Left ventricle myocardium inferior (tissue), 1 donor: ENCODE results near the gene PRDM7. TPM values are rescaled to one million over a fixed set of nuclear protein-coding genes. Genes with fewer than 3 reads are reported as not detected.
"Not testable (repeated sequence)": the region's sequence is repeated elsewhere in the genome, so short reads cannot be mapped to it uniquely, and the experiment has no call there.

Experiments
- DNase-seq: peaks from one replicate; pipeline ENCODE4 v3.0.0-alpha.2; 2020
- H3K27ac ChIP-seq: fragments of 200-600 bp; replicated peaks from 2 replicates; pipeline ENCODE4 v1.8.0; 2021
- H3K27me3 ChIP-seq: fragments of 200-600 bp; 2 replicates; pipeline ENCODE4 v1.8.0; 2021; ENCODE audit warnings: low read depth
- H3K36me3 ChIP-seq: fragments of 200-600 bp; 2 replicates; pipeline ENCODE4 v1.8.0; 2021
- H3K4me1 ChIP-seq: fragments of 200-600 bp; 2 replicates; pipeline ENCODE4 v1.8.0; 2021
- H3K4me3 ChIP-seq: fragments of 200-600 bp; 2 replicates; pipeline ENCODE4 v1.8.0; 2021; ENCODE audit warnings: mild to moderate bottlenecking, moderate library complexity
- H3K9me3 ChIP-seq: fragments of 200-600 bp; replicated peaks from 2 replicates; pipeline ENCODE4 v1.8.0; 2021
- CTCF ChIP-seq: fragments of 200-600 bp; IDR thresholded peaks from 2 replicates; pipeline ENCODE4 v1.8.0; 2021; ENCODE audit warnings: antibody characterized with exemption, mild to moderate bottlenecking, borderline replicate concordance
- intact Hi-C: fragments of 100-400 bp; cut with micrococcal nuclease; formaldehyde crosslinking; loops from one replicate; pipeline ENCODE4 v1.11.0; 2022
- total RNA-seq: library from RNA; stranded (reverse); fragmentation: NEBNext Ultra II Directional; extraction: Animal tissue kit (Norgen Biotek cat#: 25700); gene quantifications from one replicate; pipeline ENCODE4 v1.2.1, GENCODE V29; 2021
- donor health status: DM: no; HTN: yes; CAD: no; lungs with severe emphysema.

Gene PRDM7
- total RNA-seq, 1 donor from 2014 or later = not detected

- TF ChIP-seq CTCF = no peak
- H3K36me3 ChIP-seq = no peaks in the 10 kb centered on the region
- no peak for DNase-seq
- peaks cover 19% of the 10 kb centered on the region for H3K27me3 ChIP-seq
- H3K9me3 ChIP-seq = no peaks in the 10 kb centered on the region
- intact Hi-C loops = no loop called here
- peaks cover 11% of the 10 kb centered on the region for H3K4me1 ChIP-seq
- peak overlapping the region; percentile 58 for H3K27ac ChIP-seq
- H3K4me3 ChIP-seq = peak overlapping the region; percentile 64
These were observed 837 bp upstream of the PRDM7 start for GRCh38 chr16:90077757-90078578.

- H3K9me3 ChIP-seq = peaks cover 8% of the 10 kb centered on the region
These were observed 4.6 kb downstream of the PRDM7 start for GRCh38 chr16:90072442-90073105.

GRCh38 chr16:90070440-90070839 is 6.7 kb downstream of the PRDM7 start:
- Histone ChIP-seq H3K4me3 (no peak overlapping the region), H3K27me3 (peaks cover 50% of the 10 kb centered on the region), H3K4me1 (no peaks in the 10 kb centered on the region), H3K9me3 (peaks cover 8% of the 10 kb centered on the region), H3K27ac (no peak overlapping the region), H3K36me3 (no peaks in the 10 kb centered on the region)
- DNase-seq = no peak
- intact Hi-C loops = no loop called here
- TF ChIP-seq CTCF = no peak

More at GRCh38 chr16:90072442-90073105, 4.6 kb downstream of the PRDM7 start:
- Histone ChIP-seq H3K27me3 (peaks cover 37% of the 10 kb centered on the region), H3K4me1 (peaks cover 6% of the 10 kb centered on the region), H3K27ac (no peak overlapping the region), H3K4me3 (no peak overlapping the region), H3K36me3 (no peaks in the 10 kb centered on the region)
- DNase-seq = no peak
- intact Hi-C loops = no loop called here
- no peak for TF ChIP-seq CTCF

GRCh38 chr16:90061437-90061836 is 15.7 kb downstream of the PRDM7 start:
- Histone ChIP-seq H3K36me3 (no peaks in the 10 kb centered on the region), H3K27me3 (peaks cover 38% of the 10 kb centered on the region), H3K4me3 (no peak overlapping the region), H3K9me3 (no peaks in the 10 kb centered on the region), H3K4me1 (no peaks in the 10 kb centered on the region), H3K27ac (no peak overlapping the region)
- intact Hi-C loops = no loop called here
- no peak for DNase-seq
- TF ChIP-seq CTCF = no peak

GRCh38 chr16:90057738-90058173 is 19.4 kb downstream of the PRDM7 start:
- H3K9me3 ChIP-seq = peaks cover 22% of the 10 kb centered on the region
- H3K4me1 ChIP-seq = no peaks in the 10 kb centered on the region
- intact Hi-C loops = no loop called here
- no peak overlapping the region for H3K27ac ChIP-seq
- peaks cover 27% of the 10 kb centered on the region for H3K27me3 ChIP-seq
- no peaks in the 10 kb centered on the region for H3K36me3 ChIP-seq
- no peak for DNase-seq
- no peak for TF ChIP-seq CTCF
- H3K4me3 ChIP-seq = no peak overlapping the region

GRCh38 chr16:90056521-90056920 is 20.6 kb downstream of the PRDM7 start:
- H3K4me1 ChIP-seq, intact Hi-C loops, H3K27ac ChIP-seq, H3K36me3 ChIP-seq, H3K4me3 ChIP-seq, DNase-seq: not testable (repeated sequence)
- Histone ChIP-seq H3K9me3 (peaks cover 22% of the 10 kb centered on the region), H3K27me3 (peaks cover 15% of the 10 kb centered on the region)
